Mesothelial cell of epicardium (in vitro differentiated cells): ENCODE measurements around the gene RAP1GAP2. TPM values are rescaled to one million over a fixed set of nuclear protein-coding genes. Genes with fewer than 3 reads are reported as not detected.

Source experiments
- DNase-seq, 2 experiments: peaks; one replicate each; pipeline ENCODE4 v3.0.0; 2021; ENCODE audit warnings: low spot score in 2 of 2; ENCODE audit not compliant: unreplicated experiment in 2 of 2
- H3K27ac Mint-ChIP-seq: 2 replicates; pipeline ENCODE4 v1.8.0; 2021; ENCODE audit warnings: mixed read lengths
- H3K27me3 Mint-ChIP-seq: 2 replicates; pipeline ENCODE4 v1.8.0; 2021; ENCODE audit warnings: low read depth, mixed read lengths
- H3K36me3 Mint-ChIP-seq: 2 replicates; pipeline ENCODE4 v1.8.0; 2021; ENCODE audit warnings: mixed read lengths
- H3K4me1 Mint-ChIP-seq: 2 replicates; pipeline ENCODE4 v1.8.0; 2021; ENCODE audit warnings: mixed read lengths
- H3K4me3 Mint-ChIP-seq: 2 replicates; pipeline ENCODE4 v1.8.0; 2021; ENCODE audit warnings: mild to moderate bottlenecking, moderate library complexity, mixed read lengths
- H3K9me3 Mint-ChIP-seq: 2 replicates; pipeline ENCODE4 v1.8.0; 2021; ENCODE audit warnings: mixed read lengths
- CTCF ChIP-seq: fragments of 200-600 bp; sonication (generic); IDR thresholded peaks from one replicate; pipeline ENCODE4 v1.5.0; 2021; ENCODE audit warnings: antibody characterized with exemption; ENCODE audit not compliant: unreplicated experiment
- total RNA-seq: library from RNA; stranded (reverse); gene quantifications from 3 replicates; pipeline ENCODE4 v1.2.1, GENCODE V29; 2021

RAP1GAP2 gene
- 6.4 to 8.3 TPM (median 7.1 TPM) in 3 replicates for total RNA-seq

DNA sequence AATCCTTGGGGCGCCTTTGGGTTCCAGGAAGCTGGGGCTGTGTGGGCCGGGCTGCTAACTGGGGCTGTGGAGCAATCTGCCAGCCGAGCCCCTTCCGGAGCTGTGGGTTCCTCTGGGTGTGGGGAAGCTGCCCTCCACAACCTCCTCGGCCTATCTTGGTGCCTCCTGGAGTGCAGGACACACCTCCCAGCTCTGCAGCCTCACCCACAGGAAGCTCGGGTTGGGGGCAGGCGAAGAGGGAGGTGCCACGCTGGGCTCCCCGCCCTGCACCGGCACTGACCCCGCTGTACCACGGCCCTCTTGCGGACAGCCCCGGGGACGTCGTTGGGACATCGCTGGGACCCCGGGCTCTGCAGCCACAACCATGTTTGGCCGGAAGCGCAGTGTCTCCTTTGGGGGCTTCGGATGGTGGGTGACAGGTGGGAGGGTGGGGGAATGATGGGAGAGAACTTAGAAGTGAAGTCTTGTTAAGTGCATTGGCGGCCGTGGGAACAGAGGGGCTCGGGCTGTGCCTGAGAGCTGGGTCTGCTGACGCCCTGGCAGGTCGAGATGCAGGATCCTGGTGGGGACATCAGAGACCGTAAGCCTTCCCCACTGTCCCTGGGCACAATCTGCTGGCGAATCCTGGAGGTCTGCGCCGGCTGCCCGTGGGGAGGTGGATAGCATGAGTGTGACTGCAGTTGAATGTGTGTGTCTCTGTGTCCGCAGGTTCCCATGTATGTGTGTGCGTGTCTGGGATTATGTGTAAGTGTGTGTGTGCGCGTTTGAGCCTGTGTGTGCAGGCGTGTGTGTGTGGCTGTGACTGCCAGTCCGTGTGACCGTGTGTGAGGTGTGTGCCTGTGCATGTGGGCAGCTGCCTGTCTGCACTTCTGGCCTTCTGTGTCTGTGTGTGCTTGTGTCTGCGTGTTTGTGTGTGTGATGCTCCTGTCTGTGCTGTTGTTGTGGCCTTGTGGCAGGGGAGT, at the start of gene RAP1GAP2:
RAP1GAP2 (plus strand) TSS at position 275 of the 962 bp plus-strand sequence; CDS start at position 365, 90 bp downstream.
- H3K27ac Mint-ChIP-seq = no peak within 1 kb of the TSS
- H3K4me1 Mint-ChIP-seq = no peaks in the 10 kb centered on the region
- TF ChIP-seq CTCF = no peak
- peaks cover 26% of the 10 kb centered on the region for H3K27me3 Mint-ChIP-seq
- H3K4me3 Mint-ChIP-seq = no peak within 1 kb of the TSS
- H3K36me3 Mint-ChIP-seq = no peaks in the 10 kb centered on the region
- DNase-seq = no peak
- H3K9me3 Mint-ChIP-seq = no peaks in the 10 kb centered on the region

DNA sequence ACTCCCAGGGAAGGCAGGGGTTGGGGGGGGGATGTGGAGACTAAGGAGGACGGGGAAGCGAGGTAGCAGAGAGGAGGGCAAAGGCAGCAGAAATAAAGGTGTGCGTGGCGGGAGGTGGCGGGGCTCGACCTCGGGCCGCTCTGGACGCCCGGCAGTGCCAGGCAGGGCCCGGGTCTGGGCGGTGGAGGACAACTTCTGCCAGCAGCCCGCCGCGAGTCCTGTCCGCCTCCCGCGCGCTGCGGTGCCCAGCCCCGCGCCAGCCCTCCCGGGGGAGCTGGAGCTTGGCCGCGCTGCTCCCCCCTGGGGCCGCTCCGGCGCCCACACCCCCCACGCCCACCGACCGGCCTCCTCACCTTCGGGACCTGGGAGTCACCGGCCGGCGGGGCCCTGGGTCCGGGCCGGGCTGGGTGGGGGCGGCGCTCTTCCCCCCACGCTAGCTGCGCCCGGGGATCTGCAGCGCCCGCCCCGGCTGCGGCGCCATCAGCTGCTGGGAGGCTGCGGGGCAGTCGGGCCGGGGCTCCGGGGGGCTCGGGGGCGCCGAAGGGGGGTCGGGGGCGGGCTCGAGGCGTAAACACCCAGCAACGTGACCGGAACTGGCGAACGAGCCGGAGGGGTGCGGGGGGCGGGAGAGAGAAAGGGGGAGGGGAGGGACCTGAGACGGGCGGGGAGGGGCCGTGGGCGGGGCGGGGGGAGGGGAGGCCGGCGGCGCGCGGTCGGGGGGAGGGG, 47.0 kb upstream of the RAP1GAP2 start, which contains the start of gene CCDC92B:
CCDC92B (minus strand) TSS at position 595 of the 726 bp plus-strand sequence. CDS start 14,507 bp downstream, outside the sequence.
- TF ChIP-seq CTCF = no peak
- H3K9me3 Mint-ChIP-seq = no peaks in the 10 kb centered on the region
- H3K4me3 Mint-ChIP-seq = peak within 1 kb of the TSS; percentile 36
- H3K27me3 Mint-ChIP-seq = peaks cover 89% of the 10 kb centered on the region
- no peaks in the 10 kb centered on the region for H3K36me3 Mint-ChIP-seq
- H3K27ac Mint-ChIP-seq = no peak within 1 kb of the TSS
- no peak for DNase-seq
- no peaks in the 10 kb centered on the region for H3K4me1 Mint-ChIP-seq

DNA sequence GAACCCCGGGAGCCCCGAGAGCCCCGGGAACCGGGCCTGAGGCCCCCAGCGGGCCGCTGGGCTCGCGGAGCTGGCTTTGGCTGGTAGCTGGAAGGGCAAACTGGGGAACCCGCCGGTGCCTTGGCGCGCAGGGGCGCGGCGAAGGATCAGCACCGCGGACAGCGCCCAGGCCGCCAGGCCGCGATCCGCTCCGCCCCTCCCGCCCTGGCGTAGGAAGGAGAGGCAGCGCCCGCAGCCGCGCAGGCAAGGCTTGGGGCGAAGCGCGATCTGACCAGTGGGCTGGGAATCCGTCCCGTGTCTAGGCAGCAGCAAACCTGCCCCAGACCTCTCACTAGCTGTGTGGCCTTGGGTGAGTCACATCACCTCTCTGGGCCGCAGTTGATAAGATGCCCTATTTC, 46.5 kb upstream of the RAP1GAP2 start:
- DNase-seq = peak; percentile 77 to 90
- Mint-ChIP-seq H3K9me3 (no peaks in the 10 kb centered on the region), H3K27me3 (peaks cover 89% of the 10 kb centered on the region), H3K36me3 (no peaks in the 10 kb centered on the region), H3K4me1 (no peaks in the 10 kb centered on the region), H3K27ac (no peak overlapping the region), H3K4me3 (no peak overlapping the region)
- TF ChIP-seq CTCF = no peak

GRCh38 chr17:2750721-2751120, 45.5 kb upstream of the RAP1GAP2 start:
- H3K27ac Mint-ChIP-seq = no peak overlapping the region
- H3K4me1 Mint-ChIP-seq = no peaks in the 10 kb centered on the region
- DNase-seq = no peak
- H3K27me3 Mint-ChIP-seq = peaks cover 87% of the 10 kb centered on the region
- H3K4me3 Mint-ChIP-seq = no peak overlapping the region
- H3K36me3 Mint-ChIP-seq = no peaks in the 10 kb centered on the region
- no peak for TF ChIP-seq CTCF
- H3K9me3 Mint-ChIP-seq = no peaks in the 10 kb centered on the region

DNA sequence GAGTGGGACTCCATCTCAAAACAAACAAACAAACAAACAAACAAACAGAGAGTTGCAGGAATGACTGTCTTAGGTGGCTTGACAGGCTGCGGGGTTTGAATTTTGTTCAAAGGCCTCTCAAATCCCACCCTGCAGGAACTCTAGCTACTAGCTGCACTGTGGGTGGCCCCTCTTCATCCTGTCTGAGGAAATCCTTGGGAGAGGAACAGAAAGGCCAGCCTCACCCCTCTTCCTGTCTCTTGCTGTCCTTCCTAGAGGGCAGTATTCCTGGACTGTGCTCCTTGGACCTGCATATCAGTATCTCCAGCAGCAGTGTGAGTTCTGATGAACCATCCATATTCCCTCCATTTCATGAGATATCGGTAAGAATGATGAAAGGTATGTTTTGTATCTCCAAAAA, 44.7 kb upstream of the RAP1GAP2 start:
- Mint-ChIP-seq H3K9me3 (no peaks in the 10 kb centered on the region), H3K36me3 (no peaks in the 10 kb centered on the region), H3K27me3 (peaks cover 86% of the 10 kb centered on the region), H3K4me1 (peaks cover 3% of the 10 kb centered on the region), H3K4me3 (no peak overlapping the region), H3K27ac (no peak overlapping the region)
- no peak for TF ChIP-seq CTCF
- no peak for DNase-seq
